Spleen (tissue), 11 donors: ENCODE data around the gene SORBS2. TPM values are rescaled to one million over a fixed set of nuclear protein-coding genes. Genes with fewer than 3 reads are reported as not detected.
A peak's percentile ranks its signal among the peaks of the same experiment; 100 is the strongest.

Experiments used
- DNase-seq: peaks from one replicate; pipeline ENCODE4 v3.0.0-alpha.2; 2020
- H3K27ac ChIP-seq, 8 donors: fragments of 200-600 bp; sonication (generic) in 7 of 8; 1 replicate in 4 of 8; 2 replicates in 4 of 8; pipeline versions ENCODE4 v1.5.0 to v1.8.0; 2016 to 2021; ENCODE audit warnings: inconsistent platforms in 4 of 8, mild to moderate bottlenecking in 4 of 8, moderate library complexity in 1 of 8
- H3K27me3 ChIP-seq, 7 donors: fragments of 200-600 bp; sonication (generic) in 6 of 7; replicated peaks in 1 of 7; 1 replicate in 4 of 7; 2 replicates in 3 of 7; pipeline versions ENCODE4 v1.5.0 to v1.8.0; 2016 to 2021; ENCODE audit warnings: inconsistent platforms in 3 of 7, mild to moderate bottlenecking in 1 of 7
- H3K36me3 ChIP-seq, 6 donors: fragments of 200-600 bp; sonication (generic) in 5 of 6; 1 replicate in 4 of 6; 2 replicates in 2 of 6; pipeline versions ENCODE4 v1.5.0 to v1.8.0; 2016 to 2021; ENCODE audit warnings: inconsistent platforms in 2 of 6
- H3K4me1 ChIP-seq, 6 donors: fragments of 200-600 bp; sonication (generic) in 5 of 6; 1 replicate in 3 of 6; 2 replicates in 3 of 6; pipeline versions ENCODE4 v1.5.0 to v1.8.0; 2016 to 2021; ENCODE audit warnings: inconsistent platforms in 3 of 6
- H3K4me3 ChIP-seq, 8 donors: fragments of 200-600 bp; sonication (generic) in 7 of 8; 1 replicate in 4 of 8; 2 replicates in 4 of 8; pipeline versions ENCODE4 v1.5.0 to v1.8.0; 2016 to 2021; ENCODE audit warnings: inconsistent platforms in 4 of 8, mild to moderate bottlenecking in 4 of 8, moderate library complexity in 2 of 8
- H3K9me3 ChIP-seq, 8 donors: fragments of 200-600 bp; sonication (generic) in 7 of 8; 1 replicate in 4 of 8; 2 replicates in 4 of 8; pipeline versions ENCODE4 v1.5.0 to v1.8.0; 2016 to 2021; ENCODE audit warnings: inconsistent platforms in 4 of 8
- POLR2A ChIP-seq, 3 donors: fragments of 450-650 bp; IDR thresholded peaks; one replicate each; pipeline ENCODE4 v1.5.1; 2017; ENCODE audit warnings: antibody characterized with exemption in 3 of 3, mild to moderate bottlenecking in 1 of 3
- POLR2AphosphoS5 ChIP-seq, 3 donors: sonication (generic); formaldehyde crosslinking; IDR thresholded peaks; one replicate each; pipeline ENCODE4 v1.5.1; 2017; ENCODE audit warnings: antibody characterized with exemption in 3 of 3
- WGBS, 5 donors: extraction: QIAGEN DNeasy Blood & Tissue Kit in 3 of 5; methylation state at CpG; one replicate each; pipeline versions ENCODE4 v1.1.5 to v1.1.7; 2013 to 2018; 5-methylcytosine and 5-hydroxymethylcytosine counted together
- intact Hi-C: fragments of 100-400 bp; cut with DNase I; formaldehyde crosslinking; loops from one replicate; pipeline ENCODE4 v1.15.0; 2023; ENCODE audit warnings: low total_unique reads
- polyA plus RNA-seq, 3 donors: library from polyadenylated mRNA; stranded (reverse); fragments of 200-250 nt; gene quantifications; one replicate each; pipeline ENCODE4 v1.2.1, GENCODE V29; 2013
- total RNA-seq, 7 donors: library from RNA; depleted of rRNA in 3 of 7; stranded (reverse); fragments of >200 nt in 3 of 7; fragmentation: NEBNext Ultra II Directional in 4 of 7; extraction: Animal tissue kit (Norgen Biotek cat#: 25700) in 4 of 7; gene quantifications; one replicate each; pipeline versions ENCODE4 v1.1.0 to v1.2.1, GENCODE V29; 2016 to 2021
- TF ChIP-seq, protein P1 (sequence below), 11 experiments: fragments of 200-600 bp in 7 of 11; fragments of 450-650 bp in 4 of 11; sonication (generic) in 4 of 11; IDR thresholded peaks in 8 of 11; conservative IDR thresholded peaks in 3 of 11; 1 replicate in 7 of 11; 2 replicates in 4 of 11; pipeline versions ENCODE4 v1.4.0 to v1.8.0; 2016 to 2021; ENCODE audit warnings: antibody characterized with exemption in 11 of 11, inconsistent platforms in 4 of 11, mild to moderate bottlenecking in 1 of 11
- donor health status: healthy with polysubstance abuse.
- donor health status: DM: no; HTN: no; CAD: no; lungs with moderate emphysema.
- donor health status: DM: no; HTN: no; CAD: no.
- donor health status: Bipolar disorder and iron deficiency.
- donor health status: healthy.
- donor health status: DM: no; HTN: no; CAD: no.
- donor health status: DM: yes; HTN: yes; CAD: no.

SORBS2 gene
- total and polyA plus RNA-seq, 10 donors: 5.9 to 128 (median 84.8) TPM

GRCh38 chr4:185542626-185543315, 269.2 kb downstream of the SORBS2 start:
- no peak for DNase-seq
- H3K27me3 ChIP-seq: peaks cover 0 to 19% (median 0%) of the 10 kb centered on the region in 7 donors
- H3K27ac ChIP-seq: no peak overlapping the region
- H3K36me3 ChIP-seq: no peaks in the 10 kb centered on the region
- H3K4me3 ChIP-seq: no peak overlapping the region
- H3K4me1 ChIP-seq: peaks cover 0 to 8% (median 3%) of the 10 kb centered on the region in 6 donors
- H3K9me3 ChIP-seq: no peaks in the 10 kb centered on the region
- TF ChIP-seq POLR2A (IDR thresholded peaks at IDR 0.05): no peak
- peak in 2 of 3 donors; percentile 45 to 49 for TF ChIP-seq POLR2AphosphoS5 (IDR thresholded peaks at IDR 0.05)
- intact Hi-C loops: no loop called here
- WGBS, 5 donors: 78 to 86% (median 81%) methylated on average over 14 of the region's 14 CpGs

DNA sequence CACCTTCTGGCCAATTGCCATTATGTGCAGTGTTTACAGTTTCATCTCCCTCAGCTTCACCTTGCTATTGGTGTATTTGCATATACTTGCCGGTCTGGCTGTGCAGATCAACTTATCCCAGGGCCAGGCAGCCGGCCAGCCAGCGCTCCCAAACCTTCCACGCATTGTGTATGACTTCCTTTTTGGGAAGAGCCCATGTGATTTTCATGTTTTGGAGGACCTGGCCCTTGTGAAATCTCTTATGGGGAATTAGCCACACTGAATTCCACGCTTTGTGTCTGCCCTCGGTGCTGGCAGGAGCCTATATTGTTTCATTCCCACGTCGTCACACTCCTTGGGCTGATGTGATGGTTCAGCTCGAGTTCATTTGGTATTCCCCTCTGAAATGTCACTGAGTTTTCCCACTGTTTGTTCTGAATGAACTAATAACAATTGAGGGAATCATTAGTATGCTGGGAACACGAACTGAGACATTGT, 270.7 kb downstream of the SORBS2 start:
- H3K27ac ChIP-seq: peak overlapping the region in 4 of 8 donors; percentile 2 to 42 (median 32)
- no peak overlapping the region for H3K4me3 ChIP-seq
- H3K36me3 ChIP-seq: no peaks in the 10 kb centered on the region
- TF ChIP-seq, protein P1, sequence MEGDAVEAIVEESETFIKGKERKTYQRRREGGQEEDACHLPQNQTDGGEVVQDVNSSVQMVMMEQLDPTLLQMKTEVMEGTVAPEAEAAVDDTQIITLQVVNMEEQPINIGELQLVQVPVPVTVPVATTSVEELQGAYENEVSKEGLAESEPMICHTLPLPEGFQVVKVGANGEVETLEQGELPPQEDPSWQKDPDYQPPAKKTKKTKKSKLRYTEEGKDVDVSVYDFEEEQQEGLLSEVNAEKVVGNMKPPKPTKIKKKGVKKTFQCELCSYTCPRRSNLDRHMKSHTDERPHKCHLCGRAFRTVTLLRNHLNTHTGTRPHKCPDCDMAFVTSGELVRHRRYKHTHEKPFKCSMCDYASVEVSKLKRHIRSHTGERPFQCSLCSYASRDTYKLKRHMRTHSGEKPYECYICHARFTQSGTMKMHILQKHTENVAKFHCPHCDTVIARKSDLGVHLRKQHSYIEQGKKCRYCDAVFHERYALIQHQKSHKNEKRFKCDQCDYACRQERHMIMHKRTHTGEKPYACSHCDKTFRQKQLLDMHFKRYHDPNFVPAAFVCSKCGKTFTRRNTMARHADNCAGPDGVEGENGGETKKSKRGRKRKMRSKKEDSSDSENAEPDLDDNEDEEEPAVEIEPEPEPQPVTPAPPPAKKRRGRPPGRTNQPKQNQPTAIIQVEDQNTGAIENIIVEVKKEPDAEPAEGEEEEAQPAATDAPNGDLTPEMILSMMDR (IDR thresholded peaks at IDR 0.05 in 8 of 11, conservative IDR thresholded peaks at IDR 0.05 in 3 of 11): no peak
- peak in 2 of 3 donors; percentile 36 to 39 for TF ChIP-seq POLR2AphosphoS5 (IDR thresholded peaks at IDR 0.05)
- no peak for DNase-seq
- H3K27me3 ChIP-seq: peaks cover 0 to 33% (median 0%) of the 10 kb centered on the region in 7 donors
- 41 to 48% (median 44%) methylated on average over 10 of the region's 10 CpGs for WGBS, 5 donors
- no peaks in the 10 kb centered on the region for H3K9me3 ChIP-seq
- intact Hi-C loops: no loop called here
- peaks cover 0 to 10% (median 4%) of the 10 kb centered on the region in 6 donors for H3K4me1 ChIP-seq

DNA sequence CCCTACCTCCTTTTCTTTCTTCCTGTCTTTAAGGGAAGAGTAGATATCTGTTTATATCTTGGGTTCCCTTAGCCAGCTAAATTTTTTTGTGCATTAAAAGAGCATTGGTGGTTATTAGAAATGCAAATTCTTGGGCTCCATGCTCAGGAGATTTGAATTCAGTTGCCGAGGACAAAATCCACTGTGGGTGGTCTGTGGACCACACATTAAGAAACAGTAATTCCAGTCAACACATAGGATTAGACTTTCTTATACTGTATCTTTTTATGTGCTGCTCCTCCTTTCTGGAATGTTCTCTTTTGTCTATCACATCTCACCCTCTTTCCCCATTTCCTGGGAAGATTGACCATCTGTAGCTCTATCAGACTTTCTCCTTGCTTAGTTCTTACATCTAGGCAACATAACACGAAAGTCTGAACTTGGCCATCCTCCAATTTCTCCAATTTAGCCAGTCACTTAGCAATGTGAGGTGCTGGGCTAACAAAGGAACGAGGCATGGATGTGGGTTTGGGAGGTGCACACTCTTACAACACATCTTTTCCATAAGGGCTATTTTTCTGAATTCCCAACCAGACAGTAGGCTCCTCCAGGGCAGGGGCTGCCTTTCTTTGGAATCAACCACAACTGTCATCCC, 271.4 kb downstream of the SORBS2 start:
- TF ChIP-seq POLR2AphosphoS5 (IDR thresholded peaks at IDR 0.05) (no peak), POLR2A (IDR thresholded peaks at IDR 0.05) (no peak)
- TF ChIP-seq, protein P1 (IDR thresholded peaks at IDR 0.05 in 8 of 11, conservative IDR thresholded peaks at IDR 0.05 in 3 of 11): no peak
- H3K27ac ChIP-seq: peak overlapping the region in 2 of 8 donors; percentile 26 to 42
- intact Hi-C loops: no loop called here
- H3K4me1 ChIP-seq: peaks cover 0 to 17% (median 9%) of the 10 kb centered on the region in 6 donors
- 66 to 78% (median 76%) methylated on average over 3 of the region's 3 CpGs for WGBS, 5 donors
- H3K27me3 ChIP-seq: peaks cover 0 to 39% (median 2%) of the 10 kb centered on the region in 7 donors
- DNase-seq: no peak
- no peak overlapping the region for H3K4me3 ChIP-seq
- no peaks in the 10 kb centered on the region for H3K9me3 ChIP-seq
- no peaks in the 10 kb centered on the region for H3K36me3 ChIP-seq

DNA sequence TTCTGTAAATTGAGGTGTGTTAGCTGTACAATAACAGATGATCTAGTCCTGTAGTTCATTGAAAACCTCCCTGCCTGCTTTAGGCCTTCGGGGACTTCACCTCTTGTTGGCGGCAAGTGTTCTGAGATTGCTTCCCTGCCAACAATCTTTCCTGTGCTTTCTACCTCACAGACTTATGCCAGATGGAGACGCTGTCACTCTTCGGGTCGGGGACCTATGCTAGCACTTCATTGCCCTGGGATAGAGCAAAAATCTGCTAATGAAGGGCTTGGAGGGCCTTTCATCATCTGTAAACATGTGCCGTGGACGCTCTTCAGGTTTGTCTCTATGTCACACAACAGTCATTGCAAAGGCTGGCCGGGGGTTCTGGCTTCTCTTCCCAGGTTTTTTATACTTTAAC, 272.0 kb downstream of the SORBS2 start:
- Histone ChIP-seq H3K9me3 (no peaks in the 10 kb centered on the region), H3K27ac (no peak overlapping the region), H3K4me1 (peaks cover 0 to 23% (median 12%) of the 10 kb centered on the region in 6 donors), H3K27me3 (peaks cover 0 to 45% (median 7%) of the 10 kb centered on the region in 7 donors), H3K36me3 (no peaks in the 10 kb centered on the region), H3K4me3 (no peak overlapping the region)
- intact Hi-C loops: no loop called here
- DNase-seq: no peak
- TF ChIP-seq POLR2AphosphoS5 (IDR thresholded peaks at IDR 0.05) (no peak), POLR2A (IDR thresholded peaks at IDR 0.05) (no peak)
- TF ChIP-seq, protein P1 (IDR thresholded peaks at IDR 0.05 in 8 of 11, conservative IDR thresholded peaks at IDR 0.05 in 3 of 11): no peak
- 73 to 84% (median 79%) methylated on average over 8 of the region's 8 CpGs for WGBS, 5 donors
